Erythroblast (primary cell): ENCODE measurements around the gene ZNF385D.

Experiments used
- GATA1 ChIP-seq: IDR thresholded peaks from 2 replicates; pipeline ENCODE4 v1.6.1; 2011; ENCODE audit warnings: low read depth, mild to moderate bottlenecking, control low read depth, low read length, moderate library complexity
- POLR2A ChIP-seq: IDR thresholded peaks from 2 replicates; pipeline ENCODE4 v1.6.1; 2011; ENCODE audit warnings: mild to moderate bottlenecking, low read length

GRCh38 chr3:21738283-21738682 is 12.7 kb downstream of the ZNF385D start:
- TF ChIP-seq POLR2A (no peak), GATA1 (no peak)
